ENCODE results near the gene COL20A1. TPM values are rescaled to one million over a fixed set of nuclear protein-coding genes. Genes with fewer than 3 reads are reported as not detected.

COL20A1 gene
- total and polyA plus RNA-seq, 8 donors: 0.53 to 2.4 TPM; not detected in 6

- DNase-seq: no peak
- WGBS, 5 donors: 78 to 86% (median 83%) methylated on average over 22 to 35 of the region's 35 CpGs
- H3K27me3 ChIP-seq: peaks cover 2 to 97% (median 51%) of the 10 kb centered on the region in 3 donors
- H3K4me3 ChIP-seq: no peak overlapping the region
- no peak overlapping the region for H3K27ac ChIP-seq
- intact Hi-C loops (cut with DNase I; ENCODE audit: low total_unique reads): loop anchor here (5.0 kb wide), 1 partner anchor 75 kb away; no protein-coding TSS in a partner anchor
- peaks cover 0 to 7% (median 3%) of the 10 kb centered on the region in 4 donors for H3K4me1 ChIP-seq
- H3K36me3 ChIP-seq: no peaks in the 10 kb centered on the region
- TF ChIP-seq CTCF (IDR thresholded peaks at IDR 0.05) (no peak), POLR2AphosphoS5 (IDR thresholded peaks at IDR 0.05) (no peak), POLR2A (IDR thresholded peaks at IDR 0.05) (no peak), EP300 (IDR thresholded peaks at IDR 0.05) (no peak)
- H3K9me3 ChIP-seq: peaks cover 0 to 2% (median under 1%) of the 10 kb centered on the region in 4 donors
These were observed 13.9 kb downstream of the COL20A1 start for GRCh38 chr20:63306673-63307537.

DNA sequence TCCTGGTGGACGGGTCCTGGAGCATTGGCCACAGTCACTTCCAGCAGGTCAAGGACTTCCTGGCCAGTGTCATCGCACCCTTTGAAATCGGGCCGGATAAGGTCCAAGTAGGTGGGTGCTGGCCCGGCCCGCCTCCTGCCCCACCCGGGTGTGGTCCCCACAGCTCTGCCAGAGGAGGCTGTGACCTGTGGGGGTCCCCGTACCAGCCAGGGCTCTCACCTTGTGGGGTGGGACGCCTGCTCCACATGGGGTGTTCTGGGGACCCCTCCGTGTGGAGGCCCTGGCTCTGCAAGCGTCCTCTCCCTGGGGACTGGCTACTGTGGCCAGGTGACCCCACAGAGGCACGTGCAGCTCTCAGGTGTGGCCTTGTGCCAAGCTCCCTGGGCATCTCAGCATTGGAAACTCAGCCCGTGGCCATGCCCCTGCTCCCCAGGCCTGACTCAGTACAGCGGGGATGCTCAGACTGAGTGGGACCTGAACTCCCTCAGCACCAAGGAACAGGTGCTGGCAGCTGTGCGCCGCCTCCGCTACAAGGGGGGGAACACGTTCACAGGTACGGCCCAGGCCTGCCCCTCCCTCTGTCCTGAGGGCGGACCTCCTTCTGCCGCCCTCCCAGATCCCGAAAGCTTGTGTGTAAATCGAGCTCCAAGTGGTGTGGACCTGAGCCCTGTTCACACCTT is 14.7 kb downstream of the COL20A1 start:
- intact Hi-C loops (cut with DNase I; ENCODE audit: low total_unique reads): loop anchor here (5.0 kb wide), 1 partner anchor 75 kb away; no protein-coding TSS in a partner anchor
- no peak for DNase-seq
- 58 to 76% (median 65%) methylated on average over 10 to 23 of the region's 23 CpGs for WGBS, 5 donors

DNA sequence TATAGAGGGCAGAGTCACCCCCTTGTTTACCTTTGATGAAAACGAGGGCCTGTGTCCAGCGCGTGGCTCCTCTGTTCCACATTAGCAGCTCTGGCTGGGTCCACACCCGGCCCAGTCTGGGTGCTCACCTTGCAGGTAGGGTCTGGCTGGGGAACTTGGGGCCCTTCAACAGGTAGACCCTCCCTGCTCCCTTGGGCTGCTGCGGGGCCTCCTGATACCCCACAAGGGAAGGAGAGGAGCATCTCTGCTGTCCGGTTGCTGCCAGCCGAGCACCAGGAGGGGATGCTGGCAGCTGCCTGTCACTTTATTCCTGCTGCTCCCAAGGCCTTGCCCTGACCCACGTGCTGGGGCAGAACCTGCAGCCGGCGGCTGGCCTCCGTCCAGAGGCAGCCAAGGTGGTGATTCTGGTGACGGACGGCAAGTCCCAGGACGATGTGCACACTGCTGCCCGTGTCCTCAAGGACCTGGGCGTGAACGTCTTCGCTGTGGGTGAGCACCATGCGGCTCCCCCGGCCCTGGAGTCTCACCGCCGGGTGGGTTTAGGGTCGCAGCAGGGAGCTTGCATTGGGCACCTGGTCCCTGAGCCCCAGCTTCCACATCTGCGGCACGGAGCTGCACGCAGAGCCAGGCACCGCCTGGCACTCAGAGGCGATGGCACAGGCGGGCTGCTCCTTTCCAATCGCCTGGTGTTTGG is 15.4 kb downstream of the COL20A1 start:
- intact Hi-C loops (cut with DNase I; ENCODE audit: low total_unique reads): loop anchor here (5.0 kb wide), 1 partner anchor 74 kb away; no protein-coding TSS in a partner anchor
- H3K27me3 ChIP-seq: peaks cover 2 to 97% (median 51%) of the 10 kb centered on the region in 3 donors
- H3K4me3 ChIP-seq: no peak overlapping the region
- 72 to 78% (median 75%) methylated on average over 17 to 30 of the region's 30 CpGs for WGBS, 5 donors
- H3K9me3 ChIP-seq: no peaks in the 10 kb centered on the region
- H3K4me1 ChIP-seq: peaks cover 0 to 7% (median 3%) of the 10 kb centered on the region in 4 donors
- no peak for DNase-seq
- no peaks in the 10 kb centered on the region for H3K36me3 ChIP-seq
- H3K27ac ChIP-seq: no peak overlapping the region
- TF ChIP-seq CTCF (IDR thresholded peaks at IDR 0.05) (no peak), EP300 (IDR thresholded peaks at IDR 0.05) (no peak), POLR2AphosphoS5 (IDR thresholded peaks at IDR 0.05) (no peak), POLR2A (IDR thresholded peaks at IDR 0.05) (no peak)

More for the DNA sequence above, 14.7 kb downstream of the COL20A1 start:
- Histone ChIP-seq H3K27ac (no peak overlapping the region), H3K9me3 (no peaks in the 10 kb centered on the region), H3K4me3 (no peak overlapping the region), H3K4me1 (peaks cover 0 to 7% (median 3%) of the 10 kb centered on the region in 4 donors), H3K36me3 (no peaks in the 10 kb centered on the region), H3K27me3 (peaks cover 2 to 96% (median 51%) of the 10 kb centered on the region in 3 donors)
- TF ChIP-seq POLR2A (IDR thresholded peaks at IDR 0.05) (no peak), EP300 (IDR thresholded peaks at IDR 0.05) (no peak), POLR2AphosphoS5 (IDR thresholded peaks at IDR 0.05) (no peak), CTCF (IDR thresholded peaks at IDR 0.05) (no peak)

Data from stomach (tissue), 9 donors.